Measurements from ENCODE around the gene MAPKAPK2.
"Not testable (repeated sequence)": the region's sequence is repeated elsewhere in the genome, so short reads cannot be mapped to it uniquely, and the experiment has no call there.

The MAPKAPK2 gene

DNA sequence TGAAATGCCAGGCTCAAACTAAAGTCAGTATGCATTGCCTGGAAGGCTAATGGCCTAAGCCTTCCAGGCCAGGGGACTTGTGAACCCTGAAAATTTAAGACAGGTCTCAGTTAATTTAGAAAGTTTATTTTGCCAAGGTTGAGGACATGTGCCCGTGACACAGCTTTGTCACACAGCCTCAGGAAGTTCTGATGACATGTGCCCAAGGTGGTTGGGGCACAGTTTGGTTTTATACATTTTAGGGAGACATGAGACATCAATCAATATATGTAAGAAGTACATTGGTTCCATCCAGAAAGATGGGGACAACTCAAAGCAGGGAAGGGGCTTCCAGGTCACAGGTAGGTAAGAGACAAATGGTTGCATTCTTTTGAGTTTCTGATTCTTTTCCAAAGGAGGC lies 81.1 kb downstream of the MAPKAPK2 start:
- not testable (repeated sequence) for H3K27ac ChIP-seq; DNase-seq (ENCODE audit: low read depth, low spot score)

DNA sequence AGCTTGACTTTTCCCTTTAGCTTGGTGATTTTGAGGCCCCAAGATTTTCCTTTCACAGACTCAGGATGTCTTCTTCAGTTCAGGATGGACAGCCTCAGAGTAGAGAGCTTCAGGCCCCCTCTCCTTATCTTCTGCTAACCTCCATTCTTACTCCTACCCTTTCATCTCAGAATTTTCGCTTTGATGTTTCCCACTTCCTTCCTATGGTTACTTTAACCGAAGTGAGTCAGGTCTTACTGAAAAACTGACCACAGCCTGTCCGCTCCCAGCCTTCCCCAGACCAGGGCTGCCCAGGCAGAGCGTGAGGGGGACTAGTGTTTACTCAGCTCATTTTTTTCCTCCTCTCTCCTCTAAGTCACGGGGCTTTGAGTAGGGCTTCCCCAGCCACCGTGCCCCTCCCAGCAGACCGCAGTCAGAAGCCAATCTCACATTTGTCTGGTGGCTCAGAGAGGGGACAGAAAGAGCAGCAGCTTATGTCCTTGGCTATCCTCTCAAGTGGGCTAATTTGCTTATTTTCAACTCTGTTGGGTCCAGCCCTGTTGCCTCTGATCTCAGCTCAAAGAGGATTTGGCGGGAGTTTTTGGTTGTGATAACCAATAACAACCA lies 81.6 kb downstream of the MAPKAPK2 start:
- no peak overlapping the region for H3K27ac ChIP-seq
- no peak for DNase-seq (ENCODE audit: low read depth, low spot score)

DNA sequence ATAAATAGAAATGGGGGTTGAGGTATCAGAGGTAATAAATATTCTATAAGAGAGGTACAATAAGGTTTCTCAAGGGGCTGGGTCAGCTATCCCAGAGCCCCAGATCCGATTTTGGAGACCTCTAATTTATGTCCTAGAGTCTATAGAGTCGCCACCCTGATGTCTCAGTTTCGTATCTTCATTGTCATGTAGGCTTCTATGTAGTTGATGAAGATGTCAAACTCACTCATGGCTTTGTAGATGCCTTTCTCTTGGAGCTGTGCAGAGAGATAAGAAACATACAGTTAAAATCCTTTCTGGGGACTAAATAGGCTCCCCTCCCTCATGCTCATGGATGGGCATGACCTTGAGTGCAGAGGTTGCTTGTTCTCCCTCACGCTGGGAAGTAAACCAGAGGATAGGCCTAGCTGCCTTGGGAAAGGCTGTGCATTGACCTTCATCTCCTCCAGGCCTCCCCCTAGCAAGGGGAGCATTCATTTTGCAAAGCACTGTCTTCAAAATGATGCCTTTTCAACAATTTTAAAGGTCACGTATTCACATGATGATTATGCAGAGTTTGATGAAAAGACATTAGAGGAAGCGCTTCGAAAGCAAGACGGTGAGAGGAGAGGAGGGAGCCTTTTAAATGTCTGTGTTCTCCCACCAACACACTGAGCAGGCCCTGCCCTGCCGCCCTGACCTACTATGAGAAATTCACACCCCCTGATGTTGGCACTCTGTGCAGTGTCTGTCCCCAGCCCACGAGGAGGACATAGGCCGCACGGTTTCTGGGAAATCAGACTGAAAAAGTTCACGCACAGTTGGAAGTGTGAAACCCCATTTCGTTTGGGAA lies 84.0 kb downstream of the MAPKAPK2 start:
- H3K27ac ChIP-seq, result no peak overlapping the region
- DNase-seq (ENCODE audit: low read depth, low spot score), result no peak

DNA sequence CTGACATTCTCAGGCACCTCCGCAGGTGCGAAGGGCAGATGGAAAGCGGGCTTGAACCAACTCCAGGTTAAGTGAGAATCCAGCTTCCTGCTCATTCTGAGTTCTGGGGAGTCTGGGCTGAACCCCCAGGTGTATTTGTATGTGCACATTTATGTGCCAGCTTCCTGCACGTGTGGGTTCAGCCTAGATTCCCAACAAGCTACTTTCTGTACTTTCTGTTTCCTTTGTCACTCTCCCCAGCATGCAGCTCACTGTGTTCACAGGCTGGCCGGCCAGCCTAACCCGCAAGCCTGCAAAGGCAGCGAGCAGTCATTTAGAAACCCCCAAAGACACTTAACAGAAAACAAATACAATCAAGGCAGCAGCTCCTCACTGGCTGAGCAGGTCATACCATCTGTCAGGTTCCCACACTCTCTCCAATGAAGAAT lies 84.6 kb downstream of the MAPKAPK2 start:
- DNase-seq (ENCODE audit: low read depth, low spot score), result no peak
- H3K27ac ChIP-seq, result no peak overlapping the region

DNA sequence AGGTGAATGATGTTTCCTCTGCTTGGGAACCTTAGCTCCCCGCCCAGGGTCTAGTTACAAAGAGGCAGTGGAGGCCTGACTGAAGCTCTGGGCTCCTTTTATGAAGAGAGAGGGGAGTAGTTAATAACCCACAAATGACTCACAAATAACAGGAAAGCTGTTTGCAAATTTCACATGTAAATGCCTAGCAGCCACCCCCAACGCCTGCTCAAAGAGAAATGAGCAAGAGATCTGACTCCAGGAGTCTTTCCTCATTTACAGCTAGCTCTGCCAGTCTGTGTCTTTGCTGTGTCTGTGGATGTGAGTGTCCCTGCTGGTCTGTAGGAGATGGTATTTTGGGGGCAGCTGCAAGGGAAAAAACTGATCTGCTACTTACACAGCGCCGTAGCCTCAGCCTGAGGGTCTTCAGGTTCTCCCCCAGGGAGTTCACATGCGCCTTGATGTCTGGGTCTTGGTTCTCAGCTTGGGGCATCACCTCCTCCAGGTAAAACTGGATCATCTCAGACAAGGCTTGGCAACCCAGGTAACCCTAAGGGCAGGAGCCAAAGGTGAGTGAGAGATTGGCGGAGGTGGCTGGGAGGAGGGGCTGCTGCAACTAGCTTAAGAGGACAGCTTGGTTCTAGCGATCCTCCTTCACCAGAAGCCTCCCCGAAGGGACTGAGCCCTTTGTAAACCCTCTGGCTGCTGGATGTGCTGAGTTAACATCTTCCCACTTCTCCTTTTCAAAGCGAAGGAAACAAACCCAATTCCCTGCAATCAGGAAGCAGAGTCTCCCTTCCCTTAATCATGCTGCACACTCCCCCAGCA lies 86.0 kb downstream of the MAPKAPK2 start, which contains the start of gene IL19:
Gene IL19 (plus strand): TSS at position 243 of the 807 bp plus-strand sequence. CDS start 65,890 bp downstream, outside the sequence.
- no peak within 1 kb of the TSS for H3K27ac ChIP-seq
- no peak for DNase-seq (ENCODE audit: low read depth, low spot score)

DNA sequence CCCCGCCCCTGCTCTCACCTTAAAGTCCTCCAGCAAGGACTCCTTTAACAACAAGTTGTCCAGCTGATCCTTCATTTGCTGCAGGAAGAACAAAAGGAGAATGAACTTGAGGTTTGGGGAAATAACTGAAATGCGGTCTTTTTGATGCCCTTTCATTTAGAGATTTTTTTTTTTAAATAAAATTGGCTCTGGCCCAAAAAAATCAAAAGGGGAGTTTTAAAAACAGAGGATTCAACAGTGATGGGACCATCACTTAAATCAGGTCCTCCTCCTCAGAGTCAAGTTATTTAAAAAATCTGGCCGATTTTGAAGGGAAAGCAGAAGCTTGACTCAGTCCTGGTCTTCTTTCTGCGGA lies 86.6 kb downstream of the MAPKAPK2 start:
- no peak for DNase-seq (ENCODE audit: low read depth, low spot score)
- H3K27ac ChIP-seq, result no peak overlapping the region

DNA sequence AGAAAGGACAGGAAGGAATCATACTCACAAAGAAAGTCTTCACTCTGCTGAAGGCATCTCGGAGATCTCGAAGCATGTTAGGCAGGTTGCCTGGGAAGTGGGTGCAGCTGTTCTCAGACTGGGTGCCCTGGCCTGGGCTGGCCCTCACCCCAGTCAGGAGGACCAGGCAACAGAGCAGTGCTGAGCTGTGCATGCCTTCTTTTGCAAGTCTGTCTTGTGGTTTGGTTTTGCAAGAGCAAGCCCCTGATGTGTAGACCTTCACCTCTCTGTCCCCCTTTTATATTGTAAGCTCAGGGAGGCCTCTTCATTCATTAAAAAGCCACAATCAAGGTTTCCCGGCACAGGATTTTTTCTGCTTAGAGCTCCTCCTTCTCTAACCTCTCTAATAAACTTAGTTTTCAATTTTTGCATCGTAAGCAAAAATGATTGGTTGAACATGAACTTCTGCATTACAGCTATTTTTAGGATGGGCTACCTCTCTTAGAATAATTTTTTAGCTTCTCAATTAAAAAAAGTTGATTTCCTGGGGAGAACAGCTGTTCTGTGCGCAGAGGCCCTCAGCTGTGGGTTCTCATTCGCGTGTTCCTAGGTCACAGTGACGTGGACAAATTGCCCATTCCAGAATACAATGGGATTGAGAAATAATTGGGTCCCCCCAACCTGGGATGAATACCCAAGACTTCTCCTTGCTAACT lies 87.7 kb downstream of the MAPKAPK2 start, which contains the start of gene IL10:
Gene IL10 (minus strand): TSS at position 252 of the 695 bp plus-strand sequence. CDS start 59 bp downstream, at position 193.
- no peak for DNase-seq (ENCODE audit: low read depth, low spot score)

DNA sequence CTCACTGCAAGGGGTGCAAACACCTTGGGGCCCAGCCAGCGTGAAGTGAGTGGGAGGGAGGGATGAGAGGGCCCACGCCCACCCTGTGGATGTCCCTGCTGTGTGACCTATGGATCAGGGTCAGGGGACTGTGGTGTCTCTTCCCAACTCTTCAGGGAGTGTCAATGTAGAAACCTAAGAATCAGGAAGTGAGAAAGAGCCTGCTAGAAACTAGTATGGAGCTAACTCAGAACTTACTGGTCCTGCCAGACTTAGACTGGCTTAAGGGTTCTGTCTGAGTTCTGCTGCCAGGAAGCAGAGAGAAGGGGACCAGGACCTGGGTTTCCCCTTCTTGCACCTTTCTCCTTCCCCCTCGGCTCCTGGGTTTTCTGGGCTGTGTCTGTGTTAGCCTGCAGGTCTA lies 89.4 kb downstream of the MAPKAPK2 start:
- H3K27ac ChIP-seq, result no peak overlapping the region
- DNase-seq (ENCODE audit: low read depth, low spot score), result no peak

More for the DNA sequence above, 87.7 kb downstream of the MAPKAPK2 start, which contains the start of gene IL10:
- H3K27ac ChIP-seq, result no peak within 1 kb of the TSS

DNA sequence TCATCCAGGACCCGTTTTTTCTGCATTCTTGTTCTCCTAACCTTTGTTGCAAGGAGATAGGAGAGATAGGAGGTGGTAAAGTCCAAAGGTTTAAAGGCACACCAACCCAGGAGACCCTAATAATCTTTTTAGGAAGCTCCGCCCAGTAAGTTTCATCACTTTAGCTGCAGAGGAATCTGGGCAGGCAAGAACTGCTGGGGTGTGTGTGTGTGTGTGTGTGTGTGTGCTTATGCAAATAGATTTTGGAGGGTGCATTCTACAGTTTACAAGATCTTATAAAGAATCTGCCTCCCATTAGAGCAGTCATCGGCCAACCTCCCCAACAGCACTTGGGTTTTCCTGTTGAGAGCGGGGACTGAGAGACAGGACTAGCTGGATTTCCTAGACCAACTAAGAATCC lies 91.5 kb downstream of the MAPKAPK2 start:
- H3K27ac ChIP-seq, result no peak overlapping the region
- DNase-seq (ENCODE audit: low read depth, low spot score), result peak; percentile 71

DNA sequence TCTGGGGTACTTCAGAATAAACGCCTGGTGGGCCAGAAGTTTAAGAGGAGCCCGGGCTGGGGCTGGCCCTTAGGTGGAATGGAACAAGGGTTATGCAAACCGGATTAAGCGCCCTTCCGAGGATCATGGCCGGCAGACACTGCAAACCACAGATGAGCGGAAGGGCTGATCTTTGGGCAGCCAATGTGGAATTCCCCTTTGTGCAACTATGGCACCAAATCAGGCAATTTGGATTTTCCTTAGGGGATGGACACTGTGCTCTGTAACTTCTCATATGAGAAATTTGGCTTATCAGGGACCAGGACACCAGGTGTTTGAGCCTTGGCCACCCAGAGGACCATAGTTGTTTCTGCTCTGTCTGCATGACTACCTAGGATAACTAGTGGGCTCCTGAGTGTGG lies 93.3 kb downstream of the MAPKAPK2 start:
- H3K27ac ChIP-seq, result no peak overlapping the region
- DNase-seq (ENCODE audit: low read depth, low spot score), result no peak

DNA sequence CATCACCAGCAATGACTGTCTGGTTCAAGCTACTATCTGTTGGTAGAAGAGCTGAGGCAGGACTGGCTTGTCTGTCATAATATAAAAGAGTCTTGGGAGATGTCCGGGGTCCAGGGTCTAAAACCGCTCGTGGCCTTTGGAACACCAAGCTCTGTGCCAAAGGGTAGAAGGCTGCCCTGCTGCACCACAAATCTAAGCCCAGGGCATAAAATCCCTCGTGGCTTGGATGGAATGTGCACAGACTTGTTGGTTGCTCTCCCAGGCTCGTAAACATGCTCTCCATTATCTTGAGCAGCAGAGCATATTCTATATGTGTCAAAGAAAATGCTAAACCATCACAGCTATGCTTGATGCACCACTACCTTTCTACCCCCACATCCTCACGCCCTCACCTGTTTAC lies 94.2 kb downstream of the MAPKAPK2 start:
- H3K27ac ChIP-seq; DNase-seq (ENCODE audit: low read depth, low spot score): not testable (repeated sequence)

DNA sequence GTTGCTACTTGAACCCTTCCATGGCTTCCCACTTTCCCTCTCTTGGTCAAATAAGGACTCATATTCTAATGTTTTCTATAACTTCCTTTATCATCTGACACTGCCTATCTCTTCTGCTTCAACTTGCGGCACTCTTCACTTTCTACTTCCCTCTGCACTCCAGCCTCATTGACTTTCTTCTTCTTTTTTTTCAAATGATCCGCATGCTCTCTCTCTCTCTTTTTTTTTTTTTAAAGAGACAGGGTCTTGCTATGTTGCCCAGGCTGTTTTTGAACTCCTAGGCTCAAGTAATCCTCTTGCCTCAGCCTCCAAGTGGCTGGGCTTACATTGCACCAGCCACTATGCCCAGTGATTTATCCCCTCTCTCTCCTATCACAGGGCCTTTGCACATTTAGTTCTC lies 94.9 kb downstream of the MAPKAPK2 start:
- H3K27ac ChIP-seq, result no peak overlapping the region
- no peak for DNase-seq (ENCODE audit: low read depth, low spot score)

DNA sequence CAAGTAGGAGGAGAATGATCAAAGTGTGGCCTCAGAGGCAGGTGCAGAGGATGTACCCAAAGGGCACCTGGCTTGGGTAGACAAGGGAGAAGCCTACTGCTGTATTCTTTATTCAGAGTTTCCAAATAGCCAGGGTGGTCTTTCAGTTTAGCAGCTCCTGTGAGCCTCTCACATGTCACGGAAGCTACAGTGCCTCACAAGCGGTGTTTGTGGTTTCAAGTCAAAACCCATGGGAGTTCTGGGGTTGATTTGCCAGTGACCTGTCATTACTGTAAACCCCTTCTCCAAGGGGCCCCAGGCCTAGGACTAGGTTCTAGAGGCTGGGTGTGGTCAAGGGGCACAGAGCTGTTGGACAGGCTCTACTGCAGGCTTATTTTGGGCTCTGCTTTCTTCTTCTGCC lies 97.7 kb downstream of the MAPKAPK2 start:
- H3K27ac ChIP-seq, result no peak overlapping the region
- no peak for DNase-seq (ENCODE audit: low read depth, low spot score)

DNA sequence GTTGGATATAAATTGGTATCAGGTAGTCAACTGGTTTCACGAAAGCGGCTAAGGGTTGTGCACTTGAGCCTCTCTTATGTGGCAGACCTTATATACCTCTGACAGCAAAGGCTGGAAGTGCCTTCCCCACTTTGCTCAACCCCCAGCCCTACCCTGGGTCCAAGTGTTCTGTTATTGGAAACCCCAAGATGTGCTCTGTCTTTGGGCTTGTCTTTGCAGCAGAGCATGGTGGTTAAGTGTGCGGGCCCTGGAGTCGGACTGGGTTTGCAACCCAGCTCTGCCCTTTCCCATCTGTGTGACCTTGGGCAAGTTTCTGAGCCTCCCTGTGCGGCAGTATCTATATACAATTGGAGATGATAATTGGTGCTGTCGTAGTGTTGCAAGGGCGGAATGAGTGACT lies 98.8 kb downstream of the MAPKAPK2 start:
- DNase-seq (ENCODE audit: low read depth, low spot score), result no peak
- H3K27ac ChIP-seq, result no peak overlapping the region

All from epithelial cell of prostate (primary cell).